CD4-positive, alpha-beta T cell treated with Interleukin-17A for 1 hour (primary cell): ENCODE measurements around the gene SMARCC1.

Source experiments
- DNase-seq: peaks from one replicate; pipeline ENCODE4 v3.0.0-alpha.2; 2020

Gene SMARCC1

GRCh38 chr3:47781685-47782445, at the start of gene SMARCC1:
TSS of gene SMARCC1 (minus strand) at chr3:47781893. CDS start at chr3:47781797, 96 bp downstream.
- DNase-seq = peak; percentile 97

GRCh38 chr3:47829482-47829881, 47.8 kb upstream of the SMARCC1 start:
- DNase-seq = peak; percentile 7

- no peak for DNase-seq
These were observed 43.9 kb upstream of the SMARCC1 start for GRCh38 chr3:47825590-47825989.

- DNase-seq = peak; percentile 80
These were observed 43.1 kb upstream of the SMARCC1 start for GRCh38 chr3:47824541-47825473.

- no peak for DNase-seq
These were observed 35.9 kb upstream of the SMARCC1 start for GRCh38 chr3:47817609-47818008.

- DNase-seq = no peak
These were observed 32.0 kb upstream of the SMARCC1 start for GRCh38 chr3:47813551-47814177.

- no peak for DNase-seq
These were observed 22.9 kb upstream of the SMARCC1 start for GRCh38 chr3:47804577-47804976.

GRCh38 chr3:47803480-47804025, 21.9 kb upstream of the SMARCC1 start:
- no peak for DNase-seq

GRCh38 chr3:47802734-47803479, 21.2 kb upstream of the SMARCC1 start, which contains the start of gene DHX30:
TSS of gene DHX30 (plus strand) at chr3:47803138. CDS start at chr3:47810684, 7,546 bp downstream.
- peak; percentile 88 for DNase-seq

GRCh38 chr3:47799733-47800132, 18.0 kb upstream of the SMARCC1 start:
- no peak for DNase-seq

GRCh38 chr3:47794544-47794943, 12.9 kb upstream of the SMARCC1 start:
- DNase-seq = no peak

GRCh38 chr3:47792699-47793098, 11.0 kb upstream of the SMARCC1 start:
- no peak for DNase-seq

GRCh38 chr3:47791193-47791855, 9.6 kb upstream of the SMARCC1 start:
- DNase-seq = no peak

GRCh38 chr3:47783673-47784072, 2.0 kb upstream of the SMARCC1 start:
- DNase-seq = no peak

- DNase-seq = no peak
These were observed 984 bp upstream of the SMARCC1 start for GRCh38 chr3:47782446-47783308.

- DNase-seq = peak; percentile 69
These were observed 680 bp downstream of the SMARCC1 start for GRCh38 chr3:47780741-47781684.

- DNase-seq = no peak
These were observed 2.9 kb downstream of the SMARCC1 start for GRCh38 chr3:47778746-47779145.

- no peak for DNase-seq
These were observed 8.9 kb downstream of the SMARCC1 start for GRCh38 chr3:47772788-47773187.

- DNase-seq = no peak
These were observed 9.6 kb downstream of the SMARCC1 start for GRCh38 chr3:47772047-47772446.
